ENCODE data around the gene ERFL. TPM values are rescaled to one million over a fixed set of nuclear protein-coding genes. Genes with fewer than 3 reads are reported as not detected.
A peak's percentile ranks its signal among the peaks of the same experiment; 100 is the strongest.

Gene ERFL
- total and polyA plus RNA-seq, 5 donors, result 0.02 to 0.20 TPM; not detected in 3

DNA sequence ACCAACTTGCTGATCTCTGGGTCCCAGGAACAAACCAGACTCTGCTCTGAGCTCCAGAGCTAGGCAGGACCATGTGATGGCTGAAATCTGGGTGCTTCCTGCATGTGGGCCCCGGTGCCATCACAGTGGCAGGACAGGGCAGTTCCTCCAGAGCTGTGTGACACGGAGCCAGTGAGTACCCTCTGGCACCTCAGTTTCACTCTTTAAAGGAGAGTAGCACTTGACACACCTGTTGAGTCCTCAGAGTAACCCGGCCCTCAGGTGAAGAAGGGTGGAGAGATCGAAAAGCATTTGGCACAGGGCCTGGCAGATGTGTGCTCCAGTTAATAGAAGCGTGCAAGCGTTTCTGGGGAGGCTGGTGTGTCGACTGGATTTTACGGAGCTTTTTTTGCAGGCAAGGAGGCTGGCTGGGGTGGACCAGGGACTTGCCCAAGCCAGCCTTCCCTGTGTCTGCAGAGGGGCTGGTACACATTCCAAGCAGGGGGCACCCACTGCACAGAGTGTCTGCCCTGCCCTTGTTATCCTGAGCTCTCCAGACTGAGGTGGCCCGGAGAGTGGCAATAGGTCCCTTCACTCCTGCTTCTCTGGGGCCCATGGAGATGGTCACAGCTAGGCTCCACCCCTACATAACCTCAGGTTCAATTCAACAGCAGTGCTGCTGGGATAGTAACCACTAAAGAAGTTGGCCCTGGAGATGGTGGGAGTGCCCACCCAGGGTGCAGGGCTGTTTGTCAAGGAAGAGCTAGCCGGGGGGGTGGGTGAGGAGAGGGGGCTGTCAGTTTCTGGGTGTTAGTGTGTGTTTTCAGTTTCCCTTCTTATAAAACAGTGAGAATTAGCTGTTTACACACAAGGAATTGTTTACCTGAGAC is 59.9 kb downstream of the ERFL start:
- ATAC-seq, result no peak
- Histone ChIP-seq H3K9me3 (ENCODE audit: control insufficient read depth, low read length) (no peaks in the 10 kb centered on the region), H3K4me3 (ENCODE audit: low read length) (no peak overlapping the region), H3K4me1 (ENCODE audit: control insufficient read depth, insufficient read depth, low read length) (peaks cover 3% of the 10 kb centered on the region), H3K27me3 (ENCODE audit: control insufficient read depth, insufficient read depth) (no peaks in the 10 kb centered on the region), H3K27ac (ENCODE audit: low read length) (no peak overlapping the region)
- WGBS, result 83% methylated on average over 10 of the region's 10 CpGs
- peak in 1 of 3 donors; percentile 9 for DNase-seq
- intact Hi-C loops (cut with DNase I), result no loop called here

GRCh38 chr19:41866284-41866683 is 62.0 kb downstream of the ERFL start:
- 96% methylated on average over 3 of the region's 3 CpGs for WGBS
- no peak overlapping the region for H3K27ac ChIP-seq (ENCODE audit: low read length)
- H3K27me3 ChIP-seq (ENCODE audit: control insufficient read depth, insufficient read depth), result no peaks in the 10 kb centered on the region
- ATAC-seq (no peak), DNase-seq (no peak)
- no peak overlapping the region for H3K4me3 ChIP-seq (ENCODE audit: low read length)
- intact Hi-C loops (cut with DNase I), result no loop called here
- no peaks in the 10 kb centered on the region for H3K9me3 ChIP-seq (ENCODE audit: control insufficient read depth, low read length)
- H3K4me1 ChIP-seq (ENCODE audit: control insufficient read depth, insufficient read depth, low read length), result peaks cover 6% of the 10 kb centered on the region

GRCh38 chr19:41864374-41864773 is 63.9 kb downstream of the ERFL start:
- no peak for ATAC-seq
- H3K4me1 ChIP-seq (ENCODE audit: control insufficient read depth, insufficient read depth, low read length), result peaks cover 10% of the 10 kb centered on the region
- no peak for DNase-seq
- intact Hi-C loops (cut with DNase I), result no loop called here
- no peaks in the 10 kb centered on the region for H3K27me3 ChIP-seq (ENCODE audit: control insufficient read depth, insufficient read depth)
- H3K27ac ChIP-seq (ENCODE audit: low read length), result no peak overlapping the region
- H3K9me3 ChIP-seq (ENCODE audit: control insufficient read depth, low read length), result no peaks in the 10 kb centered on the region
- WGBS, result 89% methylated on average over 5 of the region's 5 CpGs
- no peak overlapping the region for H3K4me3 ChIP-seq (ENCODE audit: low read length)

DNA sequence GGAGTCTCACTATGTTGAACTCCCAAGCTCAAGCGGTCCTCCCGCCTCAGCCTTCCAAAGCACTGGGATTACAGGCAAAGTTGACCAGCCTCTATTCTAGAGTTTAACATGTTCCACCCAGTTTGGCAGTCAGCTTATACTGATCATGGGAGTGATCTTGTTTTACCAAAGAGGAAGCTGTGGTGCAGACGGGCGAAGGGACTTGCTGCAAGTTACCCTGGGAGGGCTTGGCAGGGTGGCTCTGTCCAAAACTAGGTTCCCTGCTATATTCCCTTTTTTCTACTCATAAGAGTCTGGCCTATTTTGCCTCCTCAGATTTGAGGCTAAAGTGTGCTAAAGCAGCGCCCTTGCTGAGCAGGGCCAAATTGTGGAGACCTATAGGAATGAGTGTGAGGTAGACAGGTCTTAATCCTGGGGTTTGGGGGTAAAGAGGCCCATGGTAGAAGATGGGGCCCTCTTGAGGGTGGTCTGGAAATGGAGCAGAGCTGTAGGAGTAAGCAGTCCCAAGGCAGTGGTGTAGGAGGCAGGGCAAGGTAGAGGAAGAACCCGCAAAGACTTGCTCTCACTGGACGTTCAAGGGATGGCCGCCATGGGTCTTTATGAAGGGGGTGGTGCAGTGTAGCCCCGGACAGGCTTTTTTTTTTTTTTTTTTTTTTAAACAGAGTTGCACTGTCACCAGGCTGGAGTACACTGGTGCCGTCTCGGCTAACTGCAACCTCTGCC is 64.9 kb downstream of the ERFL start:
- no peaks in the 10 kb centered on the region for H3K27me3 ChIP-seq (ENCODE audit: control insufficient read depth, insufficient read depth)
- 79% methylated on average over 11 of the region's 11 CpGs for WGBS
- intact Hi-C loops (cut with DNase I), result no loop called here
- ATAC-seq (no peak), DNase-seq (no peak)
- peaks cover 10% of the 10 kb centered on the region for H3K4me1 ChIP-seq (ENCODE audit: control insufficient read depth, insufficient read depth, low read length)
- no peaks in the 10 kb centered on the region for H3K9me3 ChIP-seq (ENCODE audit: control insufficient read depth, low read length)
- H3K4me3 ChIP-seq (ENCODE audit: low read length), result no peak overlapping the region
- H3K27ac ChIP-seq (ENCODE audit: low read length), result no peak overlapping the region

DNA sequence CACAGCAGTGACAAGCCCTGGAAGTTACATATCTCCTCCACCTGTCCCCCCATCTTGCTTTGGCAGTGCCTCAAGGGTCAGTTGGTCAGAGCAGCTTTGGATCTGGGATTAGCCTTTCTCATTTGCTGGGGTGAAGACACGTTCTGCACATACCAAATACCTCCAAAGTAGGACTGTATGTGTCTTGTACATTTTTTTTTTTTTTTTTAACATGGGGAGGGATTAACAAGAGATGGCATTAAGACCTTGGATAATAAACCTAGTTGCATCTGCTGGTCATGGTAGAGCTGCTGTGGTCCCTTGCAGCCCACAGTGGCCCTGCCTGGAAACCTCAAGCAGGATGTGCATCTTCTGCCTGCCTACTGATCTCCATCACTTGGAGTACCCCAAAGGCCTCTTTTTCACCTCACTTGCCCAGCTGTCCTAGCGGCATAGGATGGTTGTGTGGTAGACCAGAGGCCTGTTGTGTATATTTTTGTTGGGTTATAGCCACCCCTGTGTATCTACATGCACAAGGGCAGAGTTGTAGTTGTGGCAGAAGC is 65.7 kb downstream of the ERFL start:
- no peak overlapping the region for H3K27ac ChIP-seq (ENCODE audit: low read length)
- no peaks in the 10 kb centered on the region for H3K9me3 ChIP-seq (ENCODE audit: control insufficient read depth, low read length)
- H3K4me3 ChIP-seq (ENCODE audit: low read length), result no peak overlapping the region
- intact Hi-C loops (cut with DNase I), result no loop called here
- ATAC-seq, result no peak
- 65% methylated on average over 2 of the region's 2 CpGs for WGBS
- peaks cover 10% of the 10 kb centered on the region for H3K4me1 ChIP-seq (ENCODE audit: control insufficient read depth, insufficient read depth, low read length)
- no peaks in the 10 kb centered on the region for H3K27me3 ChIP-seq (ENCODE audit: control insufficient read depth, insufficient read depth)
- no peak for DNase-seq

DNA sequence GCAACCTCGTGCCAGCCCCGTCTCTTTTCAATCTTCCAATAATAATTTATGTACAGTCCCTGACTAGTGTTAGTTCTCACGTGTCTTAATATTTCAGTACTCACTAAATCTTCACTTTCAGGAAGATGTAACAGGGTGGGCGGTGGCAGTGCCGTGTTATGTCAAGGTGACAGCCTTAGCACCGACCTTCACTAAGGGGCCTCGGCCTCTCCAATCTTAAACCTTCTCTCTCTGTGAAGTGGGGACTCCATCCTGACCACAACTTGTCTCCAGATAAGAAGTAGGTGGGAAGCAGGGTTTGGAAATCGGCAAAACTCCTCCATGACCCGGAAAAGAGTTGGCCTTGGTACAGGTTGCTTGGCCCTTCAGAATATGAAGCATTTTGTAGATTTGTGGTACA is 66.4 kb downstream of the ERFL start:
- intact Hi-C loops (cut with DNase I), result no loop called here
- WGBS, result 68% methylated on average over 9 of the region's 9 CpGs
- H3K27me3 ChIP-seq (ENCODE audit: control insufficient read depth, insufficient read depth), result no peaks in the 10 kb centered on the region
- H3K9me3 ChIP-seq (ENCODE audit: control insufficient read depth, low read length), result no peaks in the 10 kb centered on the region
- no peak overlapping the region for H3K27ac ChIP-seq (ENCODE audit: low read length)
- ATAC-seq (no peak), DNase-seq (no peak)
- no peak overlapping the region for H3K4me3 ChIP-seq (ENCODE audit: low read length)
- H3K4me1 ChIP-seq (ENCODE audit: control insufficient read depth, insufficient read depth, low read length), result peaks cover 10% of the 10 kb centered on the region

DNA sequence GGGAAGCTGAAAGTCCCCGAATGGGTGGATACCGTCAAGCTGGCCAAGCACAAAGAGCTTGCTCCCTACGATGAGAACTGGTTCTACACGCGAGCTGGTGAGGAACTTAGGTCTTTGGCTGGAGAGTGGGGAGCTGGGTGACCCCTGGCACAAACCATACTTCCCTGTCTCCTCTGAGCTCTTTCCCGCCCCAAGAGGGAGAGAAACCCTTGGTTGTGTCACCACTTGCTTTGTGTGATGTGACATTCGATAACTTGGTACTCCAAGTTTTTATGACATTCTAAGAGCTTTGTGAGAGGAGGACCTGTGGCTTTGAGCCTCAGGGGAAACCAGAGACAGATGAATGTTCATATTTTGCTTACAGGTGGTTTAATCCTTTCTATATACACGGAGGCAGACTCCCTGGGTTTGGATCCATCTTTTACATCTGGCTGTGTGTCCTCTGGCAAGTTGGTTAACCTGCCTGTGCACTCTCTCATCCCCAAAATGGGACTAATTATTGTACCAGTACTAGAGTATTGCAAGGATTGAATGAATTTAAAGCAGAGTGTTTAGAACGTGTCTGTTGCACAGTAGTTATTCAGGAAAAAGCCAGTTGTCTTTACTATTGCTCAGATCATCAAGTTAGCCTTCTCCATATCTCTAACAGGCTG is 67.0 kb downstream of the ERFL start:
- intact Hi-C loops (cut with DNase I), result no loop called here
- H3K4me3 ChIP-seq (ENCODE audit: low read length), result peak overlapping the region; percentile 77
- no peaks in the 10 kb centered on the region for H3K27me3 ChIP-seq (ENCODE audit: control insufficient read depth, insufficient read depth)
- ATAC-seq (no peak), DNase-seq (no peak)
- H3K4me1 ChIP-seq (ENCODE audit: control insufficient read depth, insufficient read depth, low read length), result peaks cover 10% of the 10 kb centered on the region
- H3K9me3 ChIP-seq (ENCODE audit: control insufficient read depth, low read length), result no peaks in the 10 kb centered on the region
- peak overlapping the region; percentile 42 for H3K27ac ChIP-seq (ENCODE audit: low read length)
- WGBS, result 36% methylated on average over 9 of the region's 9 CpGs

- peak overlapping the region; percentile 77 for H3K4me3 ChIP-seq (ENCODE audit: low read length)
- H3K27ac ChIP-seq (ENCODE audit: low read length), result peak overlapping the region; percentile 42
- H3K9me3 ChIP-seq (ENCODE audit: control insufficient read depth, low read length), result no peaks in the 10 kb centered on the region
- no peak for ATAC-seq
- under 1% methylated on average over 45 of the region's 45 CpGs for WGBS
- intact Hi-C loops (cut with DNase I), result no loop called here
- no peaks in the 10 kb centered on the region for H3K27me3 ChIP-seq (ENCODE audit: control insufficient read depth, insufficient read depth)
- DNase-seq, result no peak
- H3K4me1 ChIP-seq (ENCODE audit: control insufficient read depth, insufficient read depth, low read length), result peaks cover 10% of the 10 kb centered on the region
These were observed 67.7 kb downstream of the ERFL start for GRCh38 chr19:41860419-41861115.

GRCh38 chr19:41859618-41860418 is 68.4 kb downstream of the ERFL start, which contains the start of gene RPS19:
Gene RPS19 (plus strand): TSS chr19:41860255. CDS start chr19:41860775, 520 bp downstream.
- WGBS, result under 1% methylated on average over 76 of the region's 76 CpGs
- Histone ChIP-seq H3K9me3 (ENCODE audit: control insufficient read depth, low read length) (no peaks in the 10 kb centered on the region), H3K27ac (ENCODE audit: low read length) (peak within 1 kb of the TSS; percentile 87), H3K27me3 (ENCODE audit: control insufficient read depth, insufficient read depth) (no peaks in the 10 kb centered on the region), H3K4me3 (ENCODE audit: low read length) (peak within 1 kb of the TSS; percentile 77), H3K4me1 (ENCODE audit: control insufficient read depth, insufficient read depth, low read length) (peaks cover 10% of the 10 kb centered on the region)
- intact Hi-C loops (cut with DNase I), result no loop called here
- DNase-seq (peak; percentile 98 to 99 (median 99)), ATAC-seq (peak; percentile 96)

- peak overlapping the region; percentile 33 for H3K4me3 ChIP-seq (ENCODE audit: low read length)
- WGBS, result 2% methylated on average over 8 of the region's 8 CpGs
These were observed 69.0 kb downstream of the ERFL start for GRCh38 chr19:41859213-41859617.

More at GRCh38 chr19:41859213-41859617, 69.0 kb downstream of the ERFL start:
- H3K27me3 ChIP-seq (ENCODE audit: control insufficient read depth, insufficient read depth), result no peaks in the 10 kb centered on the region
- no peak for DNase-seq
- H3K4me1 ChIP-seq (ENCODE audit: control insufficient read depth, insufficient read depth, low read length), result peaks cover 10% of the 10 kb centered on the region
- ATAC-seq, result no peak
- no peaks in the 10 kb centered on the region for H3K9me3 ChIP-seq (ENCODE audit: control insufficient read depth, low read length)
- no peak overlapping the region for H3K27ac ChIP-seq (ENCODE audit: low read length)
- intact Hi-C loops (cut with DNase I), result no loop called here
